GM13976 (cell line): Measurements from ENCODE around the gene SLC6A17.

Source experiments
- DNase-seq: peaks from one replicate; pipeline ENCODE4 v3.0.0; 2012; ENCODE audit warnings: low spot score
- CTCF ChIP-seq: IDR thresholded peaks from 2 replicates; pipeline ENCODE4 v1.5.1; 2012; ENCODE audit warnings: borderline replicate concordance, mild to moderate bottlenecking; ENCODE audit not compliant: insufficient read depth; ENCODE audit errors: extremely low read depth, missing control alignments, control extremely low read depth
- in situ Hi-C: fragments of 300-500 bp; cut with MboI; formaldehyde crosslinking; loops from one replicate; pipeline ENCODE4 v1.12.0; 2022; ENCODE audit warnings: low sequenced_read_pairs, mixed read lengths, inconsistent platforms; ENCODE audit not compliant: unreplicated experiment

SLC6A17 gene

GRCh38 chr1:110123224-110123623 lies 27.1 kb upstream of the SLC6A17 start:
- no peak for TF ChIP-seq CTCF
- in situ Hi-C loops = no loop called here
- DNase-seq = no peak

DNA sequence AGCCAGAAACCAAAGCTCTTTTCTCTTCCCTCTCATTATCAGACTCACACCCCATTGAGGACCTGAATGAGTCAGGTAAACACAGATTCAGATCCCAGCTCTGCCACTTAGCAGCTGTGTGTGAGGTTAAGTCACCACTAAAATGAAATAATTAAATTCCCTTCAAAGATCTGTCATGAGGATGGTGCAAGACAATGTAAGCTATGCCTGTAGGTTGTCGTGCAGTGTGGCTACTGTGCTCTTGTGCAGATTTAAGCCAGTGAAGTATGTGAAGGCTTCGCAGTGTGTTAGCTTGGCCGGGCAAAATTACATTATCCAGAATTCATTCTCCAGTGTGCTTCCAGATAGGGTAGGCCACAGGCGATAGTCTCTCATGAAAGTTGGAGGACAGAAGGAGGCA lies 24.5 kb upstream of the SLC6A17 start:
- TF ChIP-seq CTCF = no peak
- in situ Hi-C loops = no loop called here

DNA sequence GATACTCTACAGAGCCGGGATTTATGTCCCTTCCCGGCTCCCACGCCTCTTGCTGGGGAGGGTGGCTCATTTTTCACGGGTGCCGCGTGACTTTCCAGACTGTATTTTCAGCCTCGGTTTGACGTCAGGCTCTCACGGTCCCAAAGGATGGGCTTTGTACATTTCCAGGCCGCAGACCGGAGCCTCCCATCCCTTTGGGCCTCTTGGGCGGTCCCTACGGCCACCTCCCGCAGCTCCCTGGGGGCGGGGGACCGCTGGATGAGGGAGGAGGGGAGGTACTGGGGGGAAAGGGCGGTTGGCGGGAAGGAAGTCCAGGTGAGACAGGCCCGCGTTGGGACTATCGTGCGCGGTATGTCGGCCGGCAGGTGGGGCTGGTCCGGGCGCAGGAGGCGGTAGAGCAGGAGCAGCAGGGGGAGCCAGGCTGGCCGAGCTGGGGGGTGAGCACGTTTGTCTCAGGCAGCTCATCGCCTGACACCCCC lies 20.1 kb upstream of the SLC6A17 start:
- DNase-seq = no peak
- no peak for TF ChIP-seq CTCF
- in situ Hi-C loops = no loop called here

More for the DNA sequence above, 24.5 kb upstream of the SLC6A17 start:
- DNase-seq = no peak

DNA sequence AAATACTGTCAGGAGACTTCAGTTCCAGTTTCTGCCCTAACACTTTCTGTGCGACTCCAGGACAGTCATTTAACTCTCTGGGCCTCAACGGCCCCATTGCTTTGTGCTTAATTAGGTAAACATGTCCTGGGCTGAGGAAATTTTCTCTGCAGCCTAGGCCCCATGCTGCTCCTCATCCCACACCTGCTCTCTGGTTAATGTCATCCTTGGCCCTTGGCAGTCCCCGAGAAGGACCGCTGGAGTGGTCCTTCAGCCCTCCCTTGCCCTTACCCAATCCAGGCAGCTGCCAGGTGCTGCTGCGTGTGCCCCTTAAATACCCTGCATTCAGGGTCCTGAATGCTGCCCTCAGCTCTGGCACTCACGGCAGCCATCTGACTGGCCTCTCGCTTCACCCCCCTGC lies 19.3 kb upstream of the SLC6A17 start:
- TF ChIP-seq CTCF = no peak
- in situ Hi-C loops = no loop called here
- no peak for DNase-seq

GRCh38 chr1:110132682-110133081 lies 17.6 kb upstream of the SLC6A17 start:
- no peak for TF ChIP-seq CTCF
- in situ Hi-C loops = no loop called here
- DNase-seq = no peak

DNA sequence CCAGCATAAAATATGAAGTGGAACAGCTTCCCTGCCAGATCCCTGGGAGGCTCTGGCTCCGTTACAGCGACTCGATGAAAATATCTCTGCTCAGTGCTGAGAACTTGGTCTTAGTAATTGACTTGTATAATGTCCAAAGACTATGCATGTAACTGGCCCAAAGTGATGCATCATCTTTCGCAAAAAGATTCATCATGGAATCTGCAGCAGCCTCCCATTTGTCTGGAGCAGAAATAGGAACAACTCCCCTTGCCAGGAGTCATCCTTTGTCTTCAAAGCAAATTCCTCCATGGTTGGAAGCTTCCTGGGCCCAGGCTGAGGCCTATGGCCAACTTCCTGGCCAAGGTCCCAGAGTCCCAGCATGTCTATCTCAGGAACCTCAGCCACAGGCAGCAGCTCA lies 16.9 kb upstream of the SLC6A17 start:
- DNase-seq = no peak
- in situ Hi-C loops = no loop called here
- no peak for TF ChIP-seq CTCF
